DOHH2 (cell line): ENCODE measurements around the gene ADCY5.

Experiments used
- H3F3A ChIP-seq: fragments of 200-600 bp; sonication (generic), shearing (Covaris generic); 2 replicates; pipeline ENCODE4 v1.6.0; 2016; ENCODE audit warnings: antibody characterized with exemption, mild to moderate bottlenecking; ENCODE audit not compliant: control insufficient read depth, insufficient read depth
- H3K27ac ChIP-seq: fragments of 200-600 bp; sonication (generic); 2 replicates; pipeline ENCODE4 v1.5.1; 2014; ENCODE audit warnings: low read depth, mild to moderate bottlenecking, low read length, moderate library complexity
- H3K27me3 ChIP-seq: fragments of 200-600 bp; sonication (generic); 2 replicates; pipeline ENCODE4 v1.6.1; 2014; ENCODE audit warnings: mild to moderate bottlenecking, low read length, mixed read lengths; ENCODE audit not compliant: control insufficient read depth
- H3K36me3 ChIP-seq: fragments of 200-600 bp; sonication (generic); 2 replicates; pipeline ENCODE4 v1.6.1; 2014; ENCODE audit warnings: mild to moderate bottlenecking, low read length, moderate library complexity, mixed read lengths; ENCODE audit not compliant: control insufficient read depth
- H3K4me1 ChIP-seq: fragments of 200-600 bp; sonication (generic); 2 replicates; pipeline ENCODE4 v1.6.1; 2014; ENCODE audit warnings: mild to moderate bottlenecking, low read length, mixed read lengths; ENCODE audit not compliant: control insufficient read depth
- H3K4me2 ChIP-seq: fragments of 200-600 bp; sonication (generic); 2 replicates; pipeline ENCODE4 v1.6.0; 2014; ENCODE audit warnings: mild to moderate bottlenecking, low read length, moderate library complexity
- H3K4me3 ChIP-seq: fragments of 200-600 bp; sonication (generic); 2 replicates; pipeline ENCODE4 v1.5.1; 2014; ENCODE audit warnings: mild to moderate bottlenecking, low read length, mixed read lengths
- H3K79me2 ChIP-seq: fragments of 200-600 bp; sonication (generic); 2 replicates; pipeline ENCODE4 v1.6.1; 2014; ENCODE audit warnings: mild to moderate bottlenecking, low read length, mixed read lengths; ENCODE audit not compliant: control insufficient read depth
- H3K9me2 ChIP-seq: fragments of 200-600 bp; sonication (generic); replicated peaks from 2 replicates; pipeline ENCODE4 v1.6.1; 2014; ENCODE audit warnings: mild to moderate bottlenecking, low read length, mixed read lengths; ENCODE audit not compliant: control insufficient read depth
- H3K9me3 ChIP-seq: fragments of 200-600 bp; sonication (generic); 2 replicates; pipeline ENCODE4 v1.6.1; 2014; ENCODE audit warnings: antibody characterized with exemption, low read length, mixed read lengths; ENCODE audit not compliant: control insufficient read depth, insufficient read depth
- H4K20me1 ChIP-seq: fragments of 200-600 bp; sonication (generic); 2 replicates; pipeline ENCODE4 v1.6.0; 2014; ENCODE audit warnings: low read depth, mild to moderate bottlenecking, antibody characterized with exemption, low read length, moderate library complexity; ENCODE audit not compliant: control insufficient read depth, insufficient read depth
- EZH2phosphoT487 ChIP-seq: fragments of 200-600 bp; sonication (generic); IDR thresholded peaks from 2 replicates; pipeline ENCODE4 v1.6.1; 2017; ENCODE audit warnings: borderline replicate concordance, mild to moderate bottlenecking, antibody characterized with exemption, low read length, moderate library complexity, mixed read lengths
- TF ChIP-seq, protein P1 (sequence below): fragments of 200-600 bp; sonication (generic); IDR thresholded peaks from one replicate; pipeline ENCODE4 v1.5.1; 2014; ENCODE audit warnings: antibody characterized with exemption, mild to moderate bottlenecking, low read depth, low read length; ENCODE audit not compliant: poor library complexity, severe bottlenecking

Gene ADCY5

DNA sequence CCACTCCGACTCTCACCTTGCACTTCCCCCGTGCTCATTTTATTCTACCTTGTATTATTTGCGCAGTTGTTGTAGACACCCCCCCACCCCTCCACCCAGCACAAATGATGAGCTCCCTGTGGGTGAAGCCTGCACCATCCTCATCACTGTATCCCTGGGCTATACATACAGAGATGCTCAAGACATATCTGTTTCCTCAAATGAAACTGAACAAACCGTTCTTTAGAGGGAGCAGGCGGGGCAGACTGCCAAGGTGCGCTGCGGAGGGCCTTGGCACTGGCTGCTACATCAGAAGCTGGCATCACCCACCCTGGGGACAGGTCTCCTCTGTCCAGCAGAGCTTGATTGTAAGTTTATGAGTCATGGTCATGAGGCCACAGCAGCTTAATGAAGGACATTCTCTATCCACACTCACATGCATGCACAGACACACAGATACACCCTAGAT is 29.0 kb downstream of the ADCY5 start:
- H3K79me2 ChIP-seq: no peaks in the 10 kb centered on the region
- no peak overlapping the region for H3K4me2 ChIP-seq
- no peaks in the 10 kb centered on the region for H3K4me1 ChIP-seq
- H3K27ac ChIP-seq: no peak overlapping the region
- H3K4me3 ChIP-seq: no peak overlapping the region
- H3K9me2 ChIP-seq: no peaks in the 10 kb centered on the region
- TF ChIP-seq, protein P1, sequence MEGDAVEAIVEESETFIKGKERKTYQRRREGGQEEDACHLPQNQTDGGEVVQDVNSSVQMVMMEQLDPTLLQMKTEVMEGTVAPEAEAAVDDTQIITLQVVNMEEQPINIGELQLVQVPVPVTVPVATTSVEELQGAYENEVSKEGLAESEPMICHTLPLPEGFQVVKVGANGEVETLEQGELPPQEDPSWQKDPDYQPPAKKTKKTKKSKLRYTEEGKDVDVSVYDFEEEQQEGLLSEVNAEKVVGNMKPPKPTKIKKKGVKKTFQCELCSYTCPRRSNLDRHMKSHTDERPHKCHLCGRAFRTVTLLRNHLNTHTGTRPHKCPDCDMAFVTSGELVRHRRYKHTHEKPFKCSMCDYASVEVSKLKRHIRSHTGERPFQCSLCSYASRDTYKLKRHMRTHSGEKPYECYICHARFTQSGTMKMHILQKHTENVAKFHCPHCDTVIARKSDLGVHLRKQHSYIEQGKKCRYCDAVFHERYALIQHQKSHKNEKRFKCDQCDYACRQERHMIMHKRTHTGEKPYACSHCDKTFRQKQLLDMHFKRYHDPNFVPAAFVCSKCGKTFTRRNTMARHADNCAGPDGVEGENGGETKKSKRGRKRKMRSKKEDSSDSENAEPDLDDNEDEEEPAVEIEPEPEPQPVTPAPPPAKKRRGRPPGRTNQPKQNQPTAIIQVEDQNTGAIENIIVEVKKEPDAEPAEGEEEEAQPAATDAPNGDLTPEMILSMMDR: no peak
- no peak for TF ChIP-seq EZH2phosphoT487
- H3K27me3 ChIP-seq: 0 out of 2 replicates have a peak, but pooled peaks cover 7% of the 10 kb centered on the region
- H3F3A ChIP-seq: no peaks in the 10 kb centered on the region
- H3K36me3 ChIP-seq: no peaks in the 10 kb centered on the region
- H4K20me1 ChIP-seq: no peaks in the 10 kb centered on the region
- H3K9me3 ChIP-seq: no peaks in the 10 kb centered on the region

DNA sequence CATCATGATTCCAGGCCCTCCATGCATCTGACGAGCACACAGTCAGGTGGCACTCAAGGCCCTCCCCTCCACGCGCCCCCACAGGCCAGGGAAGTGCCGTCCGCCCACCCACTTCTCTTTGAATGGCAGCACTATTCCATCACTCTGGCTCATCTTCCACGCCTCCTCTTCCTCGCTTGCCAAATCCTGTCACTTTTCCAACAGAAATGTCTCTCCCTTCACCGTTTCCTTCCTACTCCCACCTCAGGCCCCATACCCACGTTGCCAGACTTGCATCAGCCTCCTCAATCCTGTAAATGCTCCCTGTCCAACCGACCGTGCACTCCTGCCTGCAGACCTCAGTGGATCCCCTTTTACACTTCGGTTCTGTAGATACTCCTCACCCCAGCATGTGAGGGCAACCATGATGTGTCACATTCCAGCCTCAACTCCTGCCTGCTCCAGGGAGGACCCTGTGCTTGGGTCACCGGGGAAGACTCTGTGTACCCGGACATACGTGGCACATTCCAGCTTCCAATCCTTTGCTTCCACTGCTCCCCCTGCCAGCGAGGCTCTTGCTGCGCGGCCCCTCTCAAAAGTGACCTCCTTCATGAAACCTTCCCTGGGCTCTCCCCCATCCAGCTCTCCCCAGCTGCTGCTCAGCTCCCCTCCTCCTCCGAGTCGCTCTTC is 29.6 kb downstream of the ADCY5 start:
- H3K9me3 ChIP-seq: no peaks in the 10 kb centered on the region
- no peaks in the 10 kb centered on the region for H3F3A ChIP-seq
- no peaks in the 10 kb centered on the region for H3K4me1 ChIP-seq
- H3K79me2 ChIP-seq: no peaks in the 10 kb centered on the region
- TF ChIP-seq, protein P1: no peak
- no peak for TF ChIP-seq EZH2phosphoT487
- H3K9me2 ChIP-seq: no peaks in the 10 kb centered on the region
- no peak overlapping the region for H3K4me3 ChIP-seq
- no peak overlapping the region for H3K27ac ChIP-seq
- H3K4me2 ChIP-seq: no peak overlapping the region
- H3K36me3 ChIP-seq: no peaks in the 10 kb centered on the region
- H4K20me1 ChIP-seq: no peaks in the 10 kb centered on the region
- 0 out of 2 replicates have a peak, but pooled peaks cover 7% of the 10 kb centered on the region for H3K27me3 ChIP-seq

DNA sequence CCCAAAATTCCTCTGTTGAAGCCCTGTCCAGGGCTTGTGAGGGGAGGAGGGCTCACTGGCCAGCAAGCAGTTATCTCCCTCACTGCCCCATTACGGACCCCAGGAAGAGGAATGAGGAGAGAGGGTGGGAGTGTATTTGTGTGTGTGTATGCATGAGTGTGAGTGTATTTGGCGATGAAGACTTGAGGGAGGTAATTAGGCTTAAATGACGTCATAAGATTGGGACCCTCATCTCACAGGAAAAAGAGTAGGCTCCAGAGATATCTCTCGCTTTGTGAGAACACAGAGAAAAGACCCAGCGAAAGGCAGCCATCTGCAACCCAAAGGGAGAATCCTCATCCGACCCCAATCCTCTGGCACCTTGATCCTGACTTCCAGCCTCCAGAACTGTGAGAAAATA is 32.2 kb downstream of the ADCY5 start:
- H3K79me2 ChIP-seq: no peaks in the 10 kb centered on the region
- no peaks in the 10 kb centered on the region for H3F3A ChIP-seq
- no peak overlapping the region for H3K27ac ChIP-seq
- H3K36me3 ChIP-seq: no peaks in the 10 kb centered on the region
- H3K9me3 ChIP-seq: no peaks in the 10 kb centered on the region
- H3K9me2 ChIP-seq: no peaks in the 10 kb centered on the region
- H4K20me1 ChIP-seq: no peaks in the 10 kb centered on the region
- peaks cover 11% of the 10 kb centered on the region; the same call in 1 of the 2 replicates for H3K27me3 ChIP-seq
- no peak for TF ChIP-seq EZH2phosphoT487
- TF ChIP-seq, protein P1: no peak
- no peaks in the 10 kb centered on the region for H3K4me1 ChIP-seq
- no peak overlapping the region for H3K4me2 ChIP-seq
- H3K4me3 ChIP-seq: no peak overlapping the region
